GM12801 (cell line): ENCODE results near the gene ENGASE.

Experiments
- CTCF ChIP-seq: IDR thresholded peaks from one replicate; pipeline ENCODE4 v1.5.1; 2011; ENCODE audit warnings: control low read depth; ENCODE audit not compliant: insufficient read length; ENCODE audit errors: extremely low read depth

The ENGASE gene

GRCh38 chr17:79052131-79052530, 22.5 kb upstream of the ENGASE start:
- no peak for TF ChIP-seq CTCF

- TF ChIP-seq CTCF, result no peak
Observed at GRCh38 chr17:79053251-79053925, 21.2 kb upstream of the ENGASE start.

- TF ChIP-seq CTCF, result no peak
Observed at GRCh38 chr17:79054200-79054960, 20.2 kb upstream of the ENGASE start.

DNA sequence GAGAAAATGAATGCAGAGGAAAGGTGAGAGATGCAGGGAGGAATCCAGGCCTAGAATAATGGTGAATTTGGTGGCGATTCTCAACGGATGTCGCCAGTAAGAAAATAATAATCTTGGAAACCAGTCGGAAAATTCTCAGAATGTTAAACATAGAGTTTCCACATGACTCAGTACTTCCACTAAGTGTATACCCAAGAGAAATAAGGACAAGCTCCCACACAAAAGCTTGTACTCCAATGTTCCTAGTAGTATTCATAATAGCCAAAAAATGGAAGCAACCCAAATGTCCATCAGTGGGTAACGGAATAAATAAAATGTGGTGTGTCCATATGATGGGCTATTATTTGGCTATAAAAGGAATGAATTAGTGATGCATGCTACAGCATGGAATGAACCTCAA, 19.4 kb upstream of the ENGASE start:
- TF ChIP-seq CTCF, result no peak

GRCh38 chr17:79057737-79058385, 16.8 kb upstream of the ENGASE start:
- TF ChIP-seq CTCF, result no peak

GRCh38 chr17:79062691-79063090, 11.9 kb upstream of the ENGASE start:
- no peak for TF ChIP-seq CTCF

DNA sequence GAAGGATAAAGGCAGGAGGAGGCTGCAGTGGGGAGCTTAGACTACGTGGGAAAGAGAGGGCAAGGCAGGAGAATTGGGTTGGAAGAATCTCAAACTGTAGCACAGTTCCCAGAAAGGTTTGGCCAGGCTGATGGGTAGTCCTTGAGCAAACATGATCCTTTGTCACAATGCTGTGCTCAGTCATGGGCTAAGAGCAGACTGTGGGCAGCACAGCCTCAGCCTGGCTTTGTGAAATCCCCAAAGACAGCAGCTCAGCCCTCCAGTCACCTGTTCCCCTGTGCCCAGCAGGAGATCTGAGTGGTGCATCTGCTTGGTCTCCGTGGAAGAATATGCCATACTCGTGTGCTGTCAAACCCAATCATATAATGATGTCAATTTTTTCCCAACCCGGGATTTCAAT, 10.6 kb upstream of the ENGASE start:
- TF ChIP-seq CTCF, result no peak
